Measurements from ENCODE around the gene PGRMC2. TPM values are rescaled to one million over a fixed set of nuclear protein-coding genes. Genes with fewer than 3 reads are reported as not detected.

PGRMC2 gene
- total and polyA plus RNA-seq, 2 of the 4 experiments (the other 2 are of a cell fraction) = 13.4 to 40.7 TPM

GRCh38 chr4:128283071-128283470 lies 4.5 kb downstream of the PGRMC2 start:
- WGBS, 2 experiments (ENCODE audit: extremely low coverage in 2 of 2, insufficient read length in 1 of 2) = no CpG with 5 or more reads among the region's 2 CpGs
- DNase-seq (no peak), ATAC-seq (ENCODE audit: low read depth) (no peak)
- Histone ChIP-seq H3K9ac (ENCODE audit: low read depth, low read length) (no peak overlapping the region), H2BK120ac (ENCODE audit: low read depth, low read length) (no peak overlapping the region), H3K4me1 (ENCODE audit: control insufficient read depth, insufficient read depth, low read length) (peaks cover 2% of the 10 kb centered on the region), H3K9me1 (ENCODE audit: insufficient read depth, low read length) (no peaks in the 10 kb centered on the region), H3K4me2 (ENCODE audit: low read depth, low read length) (peak overlapping the region; percentile 54; the same call in 1 of the 2 replicates), H3K23ac (ENCODE audit: low read depth, low read length) (no peak overlapping the region), H2BK5ac (ENCODE audit: low read depth, low read length, poor library complexity, severe bottlenecking) (no peak overlapping the region), H3K27ac (ENCODE audit: insufficient read depth, low read length) (no peak overlapping the region), H3K4me3 (ENCODE audit: insufficient read depth, low read depth, low read length) (no peak overlapping the region), H2AK5ac (ENCODE audit: low read depth, low read length) (no peak overlapping the region), H3K9me3 (ENCODE audit: control insufficient read depth, insufficient read depth, low read length) (no peaks in the 10 kb centered on the region), H3K79me1 (ENCODE audit: low read depth in 1 of 2, low read length in 2 of 2) (peaks cover 7 to 14% of the 10 kb centered on the region in 2 experiments; a peak in 3 of 4 replicates), H3K27me3 (ENCODE audit: control insufficient read depth, insufficient read depth, low read length) (no peaks in the 10 kb centered on the region), H3K18ac (ENCODE audit: low read depth, low read length) (no peak overlapping the region), H4K91ac (ENCODE audit: insufficient read depth, low read depth, low read length) (no peak overlapping the region), H4K8ac (ENCODE audit: low read depth in 2 of 2, low read length in 2 of 2) (0 out of 4 replicates have a peak overlapping the region, but pooled peaks of 1 of the 2 experiments have one; percentile 15), H2AFZ (replicated peaks; ENCODE audit: low read length, poor library complexity) (no peak overlapping the region), H4K5ac (ENCODE audit: low read depth, low read length) (no peak overlapping the region), H3K36me3 (ENCODE audit: control insufficient read depth, insufficient read depth, low read length) (peaks cover 12% of the 10 kb centered on the region), H2AK9ac (replicated peaks; ENCODE audit: low read depth, low read length, poor library complexity) (no peak overlapping the region), H4K20me1 (ENCODE audit: insufficient read depth, low read length) (peaks cover 21% of the 10 kb centered on the region), H3K56ac (ENCODE audit: extremely low read depth, insufficient read depth, low read length) (no peak overlapping the region), H2BK15ac (ENCODE audit: low read depth, low read length) (no peak overlapping the region), H3K14ac (replicated peaks; ENCODE audit: low read depth, low read length) (no peak overlapping the region), H2BK20ac (ENCODE audit: low read depth, low read length) (no peak overlapping the region), H3K4ac (ENCODE audit: low read depth, low read length) (no peak overlapping the region)
- in situ Hi-C loops (cut with MboI; ENCODE audit: low sequenced_read_pairs) (loop anchor here (10.0 kb wide), 1 partner anchor 582 kb away; no protein-coding TSS in a partner anchor), intact Hi-C loops (cut with micrococcal nuclease) (loop anchor here (10.0 kb wide), 1 partner anchor 218 kb away; the partner anchor contains the start of gene LARP1B), dilution Hi-C loops (cut with HindIII; ENCODE audit: low sequenced_read_pairs, unreplicated experiment) (no loop called here)
- TF ChIP-seq BHLHE40 (IDR thresholded peaks at IDR 0.05; ENCODE audit: low read depth, low read length) (no peak), POLR2A (IDR thresholded peaks at IDR 0.05; ENCODE audit: low read depth, low read length) (no peak), MXI1 (IDR thresholded peaks at IDR 0.05; ENCODE audit: borderline replicate concordance, low read depth, low read length) (no peak), CTCF (conservative IDR thresholded peaks at IDR 0.05; ENCODE audit: low read depth, low read length) (no peak), RCOR1 (IDR thresholded peaks at IDR 0.05; ENCODE audit: insufficient replicate concordance, low read length) (no peak), MAZ (IDR thresholded peaks at IDR 0.05; ENCODE audit: borderline replicate concordance, low read depth, low read length) (no peak), CEBPB (IDR thresholded peaks at IDR 0.05; ENCODE audit: low read depth, low read length) (no peak), RFX5 (IDR thresholded peaks at IDR 0.05; ENCODE audit: low read depth, low read length) (no peak), NFE2L2 (IDR thresholded peaks at IDR 0.05; ENCODE audit: low read depth, low read length) (no peak), RAD21 (IDR thresholded peaks at IDR 0.05; ENCODE audit: low read length) (no peak), SMC3 (IDR thresholded peaks at IDR 0.05; ENCODE audit: low read depth, low read length) (no peak), USF2 (IDR thresholded peaks at IDR 0.05; ENCODE audit: low read depth, low read length) (no peak), FOS (IDR thresholded peaks at IDR 0.05; ENCODE audit: low read depth, low read length) (no peak), CHD1 (IDR thresholded peaks at IDR 0.05; ENCODE audit: low read depth, low read length) (no peak)
- TF ChIP-seq, protein P1, sequence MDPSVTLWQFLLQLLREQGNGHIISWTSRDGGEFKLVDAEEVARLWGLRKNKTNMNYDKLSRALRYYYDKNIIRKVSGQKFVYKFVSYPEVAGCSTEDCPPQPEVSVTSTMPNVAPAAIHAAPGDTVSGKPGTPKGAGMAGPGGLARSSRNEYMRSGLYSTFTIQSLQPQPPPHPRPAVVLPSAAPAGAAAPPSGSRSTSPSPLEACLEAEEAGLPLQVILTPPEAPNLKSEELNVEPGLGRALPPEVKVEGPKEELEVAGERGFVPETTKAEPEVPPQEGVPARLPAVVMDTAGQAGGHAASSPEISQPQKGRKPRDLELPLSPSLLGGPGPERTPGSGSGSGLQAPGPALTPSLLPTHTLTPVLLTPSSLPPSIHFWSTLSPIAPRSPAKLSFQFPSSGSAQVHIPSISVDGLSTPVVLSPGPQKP (IDR thresholded peaks at IDR 0.05; ENCODE audit: borderline replicate concordance, low read depth, low read length) = no peak
- BruUV-seq (replicated peaks) = no TSS peak
- ChIA-PET CTCF (interaction anchor here (0.7 kb wide), 1 partner anchor 86 kb away, joined by 4 read pairs; no protein-coding TSS in a partner anchor), POLR2A (ENCODE audit: unreplicated experiment) (no interaction called here)

All from IMR-90 (cell line).